Stomach (tissue), 4 donors: ENCODE results near the gene FZR1.

Experiments
- CTCF ChIP-seq, 7 experiments: fragments of 450-650 bp in 4 of 7; fragments of 200-600 bp in 3 of 7; sonication (generic) in 3 of 7; IDR thresholded peaks; one replicate each; pipeline ENCODE4 v1.5.1; 2016 to 2019; ENCODE audit warnings: antibody characterized with exemption in 7 of 7, control low read depth in 2 of 7, mild to moderate bottlenecking in 1 of 7
- EP300 ChIP-seq: sonication (generic); formaldehyde crosslinking; IDR thresholded peaks from one replicate; pipeline ENCODE4 v1.6.1; 2017; ENCODE audit warnings: antibody characterized with exemption
- POLR2A ChIP-seq, 4 donors: fragments of 450-650 bp; IDR thresholded peaks; one replicate each; pipeline ENCODE4 v1.6.1; 2016; ENCODE audit warnings: antibody characterized with exemption in 4 of 4, control low read depth in 2 of 4, mild to moderate bottlenecking in 1 of 4, moderate library complexity in 1 of 4
- POLR2AphosphoS5 ChIP-seq, 3 donors: sonication (generic); formaldehyde crosslinking; IDR thresholded peaks; one replicate each; pipeline ENCODE4 v1.6.1; 2016; ENCODE audit warnings: antibody characterized with exemption in 3 of 3

GRCh38 chr19:3492919-3493318, 13.2 kb upstream of the FZR1 start:
- TF ChIP-seq CTCF (IDR thresholded peaks at IDR 0.05) (no peak), POLR2AphosphoS5 (IDR thresholded peaks at IDR 0.05) (no peak), EP300 (no peak), POLR2A (IDR thresholded peaks at IDR 0.05) (no peak)
